GM12892 (cell line): ENCODE data around the gene SLC27A5.

Experiments used
- POLR2A ChIP-seq: IDR thresholded peaks from 2 replicates; pipeline ENCODE4 v1.6.1; 2011; ENCODE audit warnings: low read depth, low read length, control low read depth
- TAF1 ChIP-seq: IDR thresholded peaks from 2 replicates; pipeline ENCODE4 v1.6.1; 2011; ENCODE audit warnings: low read depth, mild to moderate bottlenecking, control low read depth, low read length, borderline replicate concordance

DNA sequence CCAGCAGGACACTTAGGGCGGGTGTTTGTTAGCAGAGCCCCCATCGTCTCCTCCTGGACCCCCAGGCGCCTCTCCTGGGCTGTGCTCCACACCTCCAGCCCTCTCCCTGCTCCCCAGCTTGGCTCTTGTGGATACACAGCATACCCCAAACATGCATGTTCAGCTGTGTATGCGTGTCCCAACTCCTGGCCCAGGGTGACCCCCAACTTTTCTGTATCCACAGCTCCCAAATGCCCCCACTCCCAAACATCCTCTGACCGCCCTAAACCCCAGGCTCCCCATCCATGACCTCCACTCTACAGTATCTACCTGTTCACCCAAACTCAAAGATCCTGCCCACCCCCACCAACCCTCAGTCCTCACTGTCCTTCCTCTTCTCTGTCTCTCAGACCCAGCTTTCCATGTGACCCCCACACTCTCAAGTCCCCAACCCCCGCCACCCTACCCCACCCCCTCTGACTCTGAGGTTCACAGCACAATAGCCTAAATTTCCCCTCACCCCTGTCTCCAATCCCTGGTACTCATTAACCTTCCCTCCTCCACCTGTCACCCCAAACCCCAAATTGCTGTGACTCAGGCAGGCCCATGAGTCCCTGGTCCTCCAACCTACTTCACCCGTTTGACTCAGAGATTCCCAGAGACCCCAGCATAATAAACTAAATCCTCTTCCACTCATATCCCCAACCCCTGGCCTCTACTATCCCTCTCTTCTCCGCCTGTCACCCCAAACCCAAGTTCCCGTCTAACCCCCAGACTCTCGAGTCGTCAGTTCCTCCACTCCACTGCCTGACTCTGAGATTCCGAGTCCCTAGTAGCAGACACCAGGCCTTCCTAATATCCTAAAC lies 45.7 kb upstream of the SLC27A5 start:
- TF ChIP-seq TAF1 (no peak), POLR2A (no peak)
